Measurements from ENCODE around the gene SELENOS.

The SELENOS gene

DNA sequence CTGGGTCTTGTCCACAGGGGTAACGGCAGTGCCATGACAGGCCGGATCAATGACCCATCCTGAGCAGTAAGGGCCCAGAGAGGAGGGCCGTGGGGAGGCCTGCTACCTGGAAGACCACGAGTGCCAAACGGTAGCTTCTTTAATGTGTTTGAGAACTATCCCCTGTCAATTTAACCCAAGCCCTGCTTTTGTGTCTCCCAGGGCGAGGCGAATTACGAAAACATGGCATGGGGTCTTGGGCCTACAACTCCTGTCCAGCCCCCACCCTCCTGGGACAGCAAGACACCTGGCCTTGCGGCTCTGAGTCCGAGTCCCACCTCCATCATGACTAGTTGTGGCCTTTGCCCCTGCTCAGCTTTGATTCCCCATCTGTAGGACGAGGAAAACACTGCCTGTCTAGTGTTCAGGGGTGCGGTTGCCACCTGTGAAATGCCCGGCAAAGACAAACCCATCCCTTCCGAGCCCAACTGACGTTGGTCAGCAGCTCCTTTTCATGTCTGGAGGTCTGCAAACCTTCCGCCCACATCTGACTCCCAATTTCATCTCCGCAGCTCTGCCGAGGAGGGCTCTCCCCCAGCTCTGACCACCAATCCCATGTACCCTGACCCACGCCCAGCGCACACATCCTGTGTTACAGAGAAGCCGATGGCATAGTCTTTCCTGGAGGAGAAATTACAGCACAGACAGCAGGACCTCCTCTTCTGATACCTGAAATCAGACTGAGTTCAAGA, 46.7 kb upstream of the SELENOS start:
- intact Hi-C loops (cut with DNase I; ENCODE audit: low total_unique reads): no loop called here
- Histone ChIP-seq H3K4me1 (no peaks in the 10 kb centered on the region), H3K9me3 (no peaks in the 10 kb centered on the region), H3K4me3 (no peak overlapping the region), H3K27ac (no peak overlapping the region), H3K27me3 (peaks cover 0 to 18% of the 10 kb centered on the region in 2 donors), H3K36me3 (no peaks in the 10 kb centered on the region)
- TF ChIP-seq, protein P1, sequence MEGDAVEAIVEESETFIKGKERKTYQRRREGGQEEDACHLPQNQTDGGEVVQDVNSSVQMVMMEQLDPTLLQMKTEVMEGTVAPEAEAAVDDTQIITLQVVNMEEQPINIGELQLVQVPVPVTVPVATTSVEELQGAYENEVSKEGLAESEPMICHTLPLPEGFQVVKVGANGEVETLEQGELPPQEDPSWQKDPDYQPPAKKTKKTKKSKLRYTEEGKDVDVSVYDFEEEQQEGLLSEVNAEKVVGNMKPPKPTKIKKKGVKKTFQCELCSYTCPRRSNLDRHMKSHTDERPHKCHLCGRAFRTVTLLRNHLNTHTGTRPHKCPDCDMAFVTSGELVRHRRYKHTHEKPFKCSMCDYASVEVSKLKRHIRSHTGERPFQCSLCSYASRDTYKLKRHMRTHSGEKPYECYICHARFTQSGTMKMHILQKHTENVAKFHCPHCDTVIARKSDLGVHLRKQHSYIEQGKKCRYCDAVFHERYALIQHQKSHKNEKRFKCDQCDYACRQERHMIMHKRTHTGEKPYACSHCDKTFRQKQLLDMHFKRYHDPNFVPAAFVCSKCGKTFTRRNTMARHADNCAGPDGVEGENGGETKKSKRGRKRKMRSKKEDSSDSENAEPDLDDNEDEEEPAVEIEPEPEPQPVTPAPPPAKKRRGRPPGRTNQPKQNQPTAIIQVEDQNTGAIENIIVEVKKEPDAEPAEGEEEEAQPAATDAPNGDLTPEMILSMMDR (IDR thresholded peaks at IDR 0.05): no peak
- peak in 1 of 2 donors; percentile 43 for DNase-seq

DNA sequence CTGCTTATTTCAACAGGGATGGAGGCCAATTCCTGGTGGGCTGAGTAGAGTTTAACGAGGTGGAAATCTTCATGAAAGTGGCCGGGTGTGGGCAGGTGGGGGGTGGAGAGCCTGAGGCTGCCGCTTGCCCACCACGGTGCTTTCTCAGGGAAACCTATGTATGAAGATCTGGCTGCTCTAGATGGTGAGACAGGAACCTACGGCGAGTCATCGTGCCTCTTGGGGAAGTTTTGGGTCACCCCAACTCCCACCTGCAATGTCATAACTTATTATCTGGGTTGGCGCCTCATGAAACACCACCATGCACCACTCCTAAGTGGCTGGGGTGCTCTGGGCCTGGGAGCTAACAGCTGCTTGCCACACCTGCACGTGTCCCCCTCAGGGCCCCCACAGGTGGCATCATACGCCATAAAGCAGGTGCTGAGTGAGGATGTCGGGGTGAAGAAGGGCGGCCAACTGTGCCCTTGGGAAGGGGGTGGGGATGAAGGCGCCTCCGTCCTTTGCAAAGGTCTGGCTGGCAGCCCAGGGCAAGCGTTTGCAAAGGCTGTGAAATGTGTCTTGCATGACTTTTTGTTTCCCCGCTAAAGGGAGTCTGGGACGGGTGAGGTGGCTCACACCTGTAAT, 45.7 kb upstream of the SELENOS start:
- Histone ChIP-seq H3K4me3 (no peak overlapping the region), H3K27ac (no peak overlapping the region), H3K27me3 (peaks cover 0 to 18% of the 10 kb centered on the region in 2 donors), H3K9me3 (no peaks in the 10 kb centered on the region), H3K36me3 (no peaks in the 10 kb centered on the region), H3K4me1 (no peaks in the 10 kb centered on the region)
- DNase-seq: peak in 1 of 2 donors; percentile 39
- TF ChIP-seq, protein P1 (IDR thresholded peaks at IDR 0.05): no peak
- intact Hi-C loops (cut with DNase I; ENCODE audit: low total_unique reads): no loop called here

DNA sequence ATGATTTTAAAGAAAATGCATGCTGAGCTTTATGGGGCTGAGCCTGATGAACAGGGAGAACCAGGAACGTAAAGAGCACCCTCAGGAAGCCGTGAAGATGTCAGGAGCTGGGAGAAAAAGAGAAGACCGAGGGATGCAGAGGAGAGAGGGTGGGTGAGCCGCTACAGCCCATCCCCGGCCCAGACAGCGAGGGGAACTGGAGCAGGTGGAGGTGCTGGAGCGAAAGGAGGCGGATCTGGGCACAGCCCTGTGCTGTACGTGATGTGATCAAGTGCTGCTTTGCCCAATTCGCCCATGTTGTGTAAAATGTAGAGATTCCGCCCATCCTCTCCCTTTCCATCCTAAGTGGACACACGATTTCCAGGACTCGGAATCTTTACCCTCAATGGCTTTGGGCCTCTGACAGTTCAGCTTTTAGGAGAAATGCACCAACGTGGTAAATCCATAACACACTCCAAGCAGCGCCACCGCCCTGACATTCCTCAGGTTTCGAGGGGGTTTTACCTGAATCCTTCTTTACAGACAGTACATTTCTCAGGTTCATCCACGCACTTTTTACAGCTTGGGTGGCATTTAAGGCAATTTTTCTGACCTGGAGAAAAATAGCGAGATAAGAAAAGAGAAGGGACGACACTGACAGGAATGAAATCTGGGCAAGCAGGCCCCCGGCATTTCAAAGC, 44.9 kb upstream of the SELENOS start:
- H3K9me3 ChIP-seq: no peaks in the 10 kb centered on the region
- intact Hi-C loops (cut with DNase I; ENCODE audit: low total_unique reads): no loop called here
- DNase-seq: no peak
- no peak overlapping the region for H3K4me3 ChIP-seq
- H3K27me3 ChIP-seq: peaks cover 0 to 14% of the 10 kb centered on the region in 2 donors
- TF ChIP-seq, protein P1 (IDR thresholded peaks at IDR 0.05): no peak
- H3K4me1 ChIP-seq: no peaks in the 10 kb centered on the region
- H3K27ac ChIP-seq: no peak overlapping the region
- no peaks in the 10 kb centered on the region for H3K36me3 ChIP-seq

DNA sequence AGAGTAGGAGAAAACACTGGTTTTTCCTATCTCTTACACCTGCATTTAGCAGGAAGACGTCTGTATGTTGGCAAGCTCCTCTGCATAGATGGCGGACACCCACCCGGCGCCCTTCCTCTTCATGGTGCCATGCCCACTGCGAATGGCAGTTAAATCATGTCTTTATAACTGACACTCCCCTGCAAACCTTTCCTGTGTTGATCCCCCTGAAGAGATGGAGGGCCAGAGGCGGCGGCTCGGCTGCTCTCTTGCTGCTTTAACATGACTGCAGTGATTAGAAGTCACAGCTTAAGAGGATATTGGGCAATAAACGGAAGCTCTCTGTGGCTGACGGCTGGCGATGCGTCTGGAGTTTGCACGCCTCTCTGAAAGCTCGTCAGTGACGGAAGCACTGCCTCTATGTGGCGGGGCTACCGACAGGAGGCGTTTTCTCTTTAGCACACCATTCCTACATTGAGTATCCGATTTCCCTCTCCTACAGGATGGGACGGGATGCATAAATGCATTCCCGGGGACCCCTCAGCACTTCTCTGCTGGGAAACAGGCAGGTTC, 43.3 kb upstream of the SELENOS start:
- DNase-seq: peak in 1 of 2 donors; percentile 40
- no peak overlapping the region for H3K4me3 ChIP-seq
- peaks cover 0 to 12% of the 10 kb centered on the region in 2 donors for H3K27me3 ChIP-seq
- TF ChIP-seq, protein P1 (IDR thresholded peaks at IDR 0.05): no peak
- no peaks in the 10 kb centered on the region for H3K4me1 ChIP-seq
- no peaks in the 10 kb centered on the region for H3K36me3 ChIP-seq
- no peaks in the 10 kb centered on the region for H3K9me3 ChIP-seq
- intact Hi-C loops (cut with DNase I; ENCODE audit: low total_unique reads): no loop called here
- no peak overlapping the region for H3K27ac ChIP-seq

DNA sequence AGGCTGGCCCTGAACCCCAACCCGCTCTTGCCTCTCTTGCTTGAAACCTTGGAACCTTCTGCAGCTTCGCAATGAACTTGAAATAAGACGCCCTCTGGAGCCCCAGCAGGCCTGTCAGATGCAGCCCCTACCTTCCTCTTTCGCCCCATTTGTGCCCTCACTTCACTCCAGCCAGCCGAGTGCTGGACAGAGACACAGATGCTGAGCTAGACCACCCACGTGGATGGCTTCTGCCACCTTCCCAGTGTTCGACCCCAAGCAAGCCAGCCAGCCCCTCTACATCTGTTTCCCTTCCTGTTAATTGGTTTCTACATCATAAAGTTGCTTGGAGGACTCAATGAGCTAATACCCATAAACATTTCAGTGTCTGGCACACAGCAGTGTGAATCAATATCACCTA, 41.6 kb upstream of the SELENOS start:
- Histone ChIP-seq H3K9me3 (no peaks in the 10 kb centered on the region), H3K27ac (no peak overlapping the region), H3K36me3 (no peaks in the 10 kb centered on the region), H3K4me1 (no peaks in the 10 kb centered on the region), H3K4me3 (no peak overlapping the region), H3K27me3 (peaks cover 0 to 12% of the 10 kb centered on the region in 2 donors)
- intact Hi-C loops (cut with DNase I; ENCODE audit: low total_unique reads): no loop called here
- TF ChIP-seq, protein P1 (IDR thresholded peaks at IDR 0.05): no peak
- DNase-seq: no peak

All from tibial artery (tissue), 4 donors.